GM23338 (cell line): ENCODE results near the gene PPP4R2. TPM values are rescaled to one million over a fixed set of nuclear protein-coding genes. Genes with fewer than 3 reads are reported as not detected.

Source experiments
- ATAC-seq: fragments of 200-7000 bp; cut with Tn5 transposase; 3 replicates; pipeline ENCODE4 v1.9.1; 2020
- DNase-seq: peaks from one replicate; pipeline ENCODE4 v3.0.0-alpha.2; 2015; ENCODE audit warnings: low spot score
- H2AFZ ChIP-seq: fragments of 200-600 bp; sonication (generic); 2 replicates; pipeline ENCODE4 v1.8.0; 2016; ENCODE audit warnings: antibody characterized with exemption, mild to moderate bottlenecking, moderate library complexity
- H3F3A ChIP-seq: fragments of 200-600 bp; sonication (generic); replicated peaks from 2 replicates; pipeline ENCODE4 v1.8.0; 2017; ENCODE audit warnings: antibody characterized with exemption, mixed run types, low read depth
- H3K27ac ChIP-seq: fragments of 200-600 bp; sonication (generic); 2 replicates; pipeline ENCODE4 v1.6.1; 2016; ENCODE audit warnings: low read depth
- H3K27me3 ChIP-seq: fragments of 200-600 bp; sonication (generic); 2 replicates; pipeline ENCODE4 v1.8.0; 2016; ENCODE audit warnings: mild to moderate bottlenecking, mixed run types, moderate library complexity; ENCODE audit not compliant: insufficient read depth
- H3K36me3 ChIP-seq: fragments of 200-600 bp; sonication (generic); 2 replicates; pipeline ENCODE4 v1.8.0; 2016; ENCODE audit warnings: mild to moderate bottlenecking; ENCODE audit not compliant: insufficient read depth
- H3K4me1 ChIP-seq: fragments of 200-600 bp; sonication (generic); 2 replicates; pipeline ENCODE4 v1.8.0; 2016; ENCODE audit warnings: mild to moderate bottlenecking, moderate library complexity; ENCODE audit not compliant: insufficient read depth
- H3K4me2 ChIP-seq: fragments of 200-600 bp; sonication (generic); 2 replicates; pipeline ENCODE4 v1.7.1; 2017; ENCODE audit warnings: mixed run types
- H3K4me3 ChIP-seq: fragments of 200-600 bp; sonication (generic); 2 replicates; pipeline ENCODE4 v1.6.1; 2016; ENCODE audit warnings: mixed run types
- H3K79me2 ChIP-seq: fragments of 200-600 bp; sonication (generic); replicated peaks from 2 replicates; pipeline ENCODE4 v1.8.0; 2017; ENCODE audit warnings: mild to moderate bottlenecking; ENCODE audit not compliant: insufficient read depth
- H3K9me2 ChIP-seq: fragments of 200-600 bp; sonication (generic); 2 replicates; pipeline ENCODE4 v1.8.0; 2017; ENCODE audit not compliant: insufficient read depth
- H4K20me1 ChIP-seq: fragments of 200-600 bp; sonication (generic); replicated peaks from 2 replicates; pipeline ENCODE4 v1.8.0; 2017; ENCODE audit warnings: mild to moderate bottlenecking; ENCODE audit not compliant: insufficient read depth
- H3K27ac Mint-ChIP-seq: 2 replicates; pipeline ENCODE4 v1.8.0; 2020; ENCODE audit warnings: inconsistent platforms, mild to moderate bottlenecking, moderate library complexity, mixed read lengths
- H3K27me3 Mint-ChIP-seq: 3 replicates; pipeline ENCODE4 v1.8.0; 2022; ENCODE audit warnings: low read depth, mild to moderate bottlenecking, moderate library complexity, mixed read lengths, inconsistent platforms; ENCODE audit not compliant: insufficient read depth, poor library complexity
- H3K36me3 Mint-ChIP-seq: 3 replicates; pipeline ENCODE4 v1.8.0; 2021; ENCODE audit warnings: low read depth, mild to moderate bottlenecking, inconsistent platforms, moderate library complexity, mixed read lengths
- H3K4me1 Mint-ChIP-seq: 3 replicates; pipeline ENCODE4 v1.8.0; 2020; ENCODE audit warnings: mild to moderate bottlenecking, inconsistent platforms, mixed read lengths
- H3K4me3 Mint-ChIP-seq: 3 replicates; pipeline ENCODE4 v1.8.0; 2021; ENCODE audit warnings: moderate library complexity, mild to moderate bottlenecking, inconsistent platforms, mixed read lengths
- H3K9me3 Mint-ChIP-seq: 3 replicates; pipeline ENCODE4 v1.8.0; 2020; ENCODE audit warnings: moderate library complexity, mild to moderate bottlenecking, inconsistent platforms, mixed read lengths
- CTCF ChIP-seq, 2 experiments: fragments of 200-600 bp in 1 of 2; sonication (generic) in 1 of 2; conservative IDR thresholded peaks; 2 replicates each; pipeline versions ENCODE4 v1.5.1 to v1.6.1; 2016 to 2017; ENCODE audit warnings: antibody characterized with exemption in 2 of 2, low read depth in 2 of 2, mild to moderate bottlenecking in 2 of 2, moderate library complexity in 1 of 2
- ETS1 ChIP-seq: IDR thresholded peaks from 2 replicates; pipeline ENCODE4 v1.6.1; 2016; ENCODE audit warnings: antibody characterized with exemption
- EZH2 ChIP-seq: fragments of 200-600 bp; sonication (generic); IDR thresholded peaks from one replicate; pipeline ENCODE4 v1.8.0; 2017; ENCODE audit warnings: antibody characterized with exemption, mild to moderate bottlenecking, low read depth; ENCODE audit not compliant: unreplicated experiment
- EZH2phosphoT487 ChIP-seq: fragments of 200-600 bp; sonication (generic); IDR thresholded peaks from one replicate; pipeline ENCODE4 v1.8.1; 2018; ENCODE audit warnings: antibody characterized with exemption; ENCODE audit not compliant: unreplicated experiment
- STAT1 ChIP-seq: IDR thresholded peaks from one replicate; pipeline ENCODE4 v1.6.1; 2016; ENCODE audit warnings: antibody characterized with exemption; ENCODE audit not compliant: unreplicated experiment
- ZNF114 ChIP-seq: fragments of 250-450 bp; sonication (Bioruptor Pico); IDR thresholded peaks from 2 replicates; pipeline ENCODE4 v1.5.0; 2020; ENCODE audit warnings: mild to moderate bottlenecking, moderate library complexity
- ZNF331 ChIP-seq: fragments of 250-450 bp; sonication (Bioruptor Pico); IDR thresholded peaks from 2 replicates; pipeline ENCODE4 v1.5.0; 2020; ENCODE audit warnings: low read depth, mild to moderate bottlenecking, moderate library complexity
- ZNF462 ChIP-seq: fragments of 250-450 bp; sonication (Bioruptor Pico); IDR thresholded peaks from 2 replicates; pipeline ENCODE4 v1.5.0; 2020; ENCODE audit warnings: mild to moderate bottlenecking, moderate library complexity
- polyA plus RNA-seq: library from polyadenylated mRNA; unstranded; fragments of >200 nt; fragmentation: Nextera tagmentation; extraction: Ambion mirVana; gene quantifications from 2 replicates; pipeline ENCODE4 v1.2.1, GENCODE V29; 2016
- total RNA-seq: library from RNA; depleted of rRNA; stranded (reverse); fragments of >200 nt; shearing (Covaris generic); gene quantifications from 2 replicates; pipeline ENCODE4 v1.2.3, GENCODE V29; 2014

Gene PPP4R2
- total and polyA plus RNA-seq, 2 experiments from 2014 or later = 62.7 to 117 TPM

GRCh38 chr3:73007992-73008712, 11.5 kb downstream of the PPP4R2 start (continued):
- TF ChIP-seq ZNF462 (CRISPR knock-in tag) (no peak), STAT1 (no peak), EZH2phosphoT487 (no peak), EZH2 (no peak)

GRCh38 chr3:73009008-73009407, 12.4 kb downstream of the PPP4R2 start:
- no peak overlapping the region; the same call in 1 of the 2 replicates for H3K27ac Mint-ChIP-seq
- H3K4me1 ChIP-seq = peaks cover 18% of the 10 kb centered on the region
- H3K4me2 ChIP-seq = no peak overlapping the region
- peaks cover 5% of the 10 kb centered on the region for H3K27me3 Mint-ChIP-seq
- DNase-seq (no peak), ATAC-seq (no peak; the same call in 2 of the 3 replicates)
- H4K20me1 ChIP-seq = peaks cover 93% of the 10 kb centered on the region
- H3K4me3 ChIP-seq = no peak overlapping the region
- no peak overlapping the region for H2AFZ ChIP-seq
- no peaks in the 10 kb centered on the region for H3K27me3 ChIP-seq
- no peaks in the 10 kb centered on the region for H3K9me3 Mint-ChIP-seq
- no peaks in the 10 kb centered on the region for H3K9me2 ChIP-seq
- peaks cover 39% of the 10 kb centered on the region for H3K4me1 Mint-ChIP-seq
- no peak overlapping the region for H3K4me3 Mint-ChIP-seq
- H3F3A ChIP-seq = no peaks in the 10 kb centered on the region
- H3K36me3 Mint-ChIP-seq = peaks cover 41% of the 10 kb centered on the region
- no peaks in the 10 kb centered on the region; the same call in 1 of the 2 replicates for H3K79me2 ChIP-seq
- no peak overlapping the region; the same call in 1 of the 2 replicates for H3K27ac ChIP-seq
- peaks cover 5% of the 10 kb centered on the region; the same call in 1 of the 2 replicates for H3K36me3 ChIP-seq
- TF ChIP-seq EZH2phosphoT487 (no peak), ZNF114 (CRISPR knock-in tag) (no peak), ZNF331 (CRISPR knock-in tag) (no peak), CTCF (conservative IDR thresholded peaks at IDR 0.05; ENCODE audit: low read depth in 2 of 2) (no peak), ETS1 (no peak)
